KBM-7 (cell line): ENCODE measurements around the gene DMAC1.

Source experiments
- DNase-seq: peaks from one replicate; pipeline ENCODE4 v3.0.0-alpha.2; 2015
- in situ Hi-C: fragments of 300-500 bp; cut with MboI; formaldehyde crosslinking; loops from 2 replicates; pipeline ENCODE4 v1.14.3; 2020; ENCODE audit warnings: low sequenced_read_pairs, low pct_unique_long_range_greater_than_20kb, mixed read lengths

DMAC1 gene, protein sequence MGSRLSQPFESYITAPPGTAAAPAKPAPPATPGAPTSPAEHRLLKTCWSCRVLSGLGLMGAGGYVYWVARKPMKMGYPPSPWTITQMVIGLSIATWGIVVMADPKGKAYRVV

DNA sequence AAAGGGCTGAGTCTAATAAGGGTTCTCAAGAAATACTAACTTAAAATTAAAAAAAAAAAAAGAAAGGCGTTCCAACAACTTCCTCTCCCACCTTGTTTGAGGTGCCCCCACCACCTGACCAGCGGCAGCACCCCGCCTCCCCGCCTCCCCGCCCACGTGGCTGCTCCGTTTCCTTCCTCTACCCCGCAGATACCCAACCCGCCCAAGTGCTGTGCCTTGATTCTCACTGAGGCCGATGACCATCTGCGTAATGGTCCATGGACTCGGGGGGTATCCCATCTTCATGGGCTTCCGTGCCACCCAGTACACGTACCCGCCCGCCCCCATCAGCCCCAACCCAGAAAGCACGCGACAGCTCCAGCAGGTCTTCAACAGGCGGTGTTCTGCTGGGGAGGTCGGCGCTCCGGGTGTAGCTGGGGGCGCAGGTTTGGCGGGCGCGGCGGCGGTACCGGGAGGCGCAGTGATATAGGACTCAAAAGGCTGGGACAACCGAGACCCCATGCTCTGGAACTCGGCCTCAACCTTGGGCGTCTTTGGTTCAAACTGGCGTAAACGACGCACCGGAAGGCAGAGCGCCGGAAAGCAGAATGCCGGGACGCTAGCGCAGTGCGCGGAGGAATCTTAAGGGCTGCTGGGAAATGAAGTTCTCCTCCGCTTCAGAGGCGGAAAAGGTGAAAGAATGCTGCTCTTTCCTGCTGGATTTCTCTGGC lies at the start of gene DMAC1:
DMAC1 (minus strand) TSS at position 545 of the 710 bp plus-strand sequence; CDS start at position 501, 44 bp downstream.
- in situ Hi-C loops = no loop called here

GRCh38 chr9:7849362-7849761 lies 49.8 kb upstream of the DMAC1 start:
- in situ Hi-C loops = no loop called here
- DNase-seq = no peak

More for the DNA sequence above, at the start of gene DMAC1:
- DNase-seq = peak; percentile 86

GRCh38 chr9:7848498-7848897 lies 48.9 kb upstream of the DMAC1 start:
- in situ Hi-C loops = no loop called here
- DNase-seq = no peak

DNA sequence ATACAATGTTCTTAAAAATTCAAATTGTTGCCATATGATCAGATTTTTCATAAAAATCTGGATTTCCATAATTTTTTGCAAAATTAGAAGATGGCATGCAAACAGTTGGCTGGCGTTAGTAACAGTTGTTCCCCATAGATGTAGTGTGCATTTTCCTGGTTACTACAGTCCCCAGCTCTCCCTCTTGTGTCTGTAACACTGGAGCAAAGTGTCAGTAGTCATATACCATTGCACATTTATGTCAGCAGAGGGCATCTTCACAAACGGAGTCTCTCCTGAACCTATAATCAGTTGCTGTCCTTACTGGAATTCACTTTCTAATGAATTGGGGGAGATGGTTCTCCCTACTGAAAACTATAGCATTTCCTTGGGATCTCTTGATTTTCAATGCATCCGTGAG lies 44.7 kb upstream of the DMAC1 start:
- DNase-seq = peak; percentile 32
- in situ Hi-C loops = no loop called here

DNA sequence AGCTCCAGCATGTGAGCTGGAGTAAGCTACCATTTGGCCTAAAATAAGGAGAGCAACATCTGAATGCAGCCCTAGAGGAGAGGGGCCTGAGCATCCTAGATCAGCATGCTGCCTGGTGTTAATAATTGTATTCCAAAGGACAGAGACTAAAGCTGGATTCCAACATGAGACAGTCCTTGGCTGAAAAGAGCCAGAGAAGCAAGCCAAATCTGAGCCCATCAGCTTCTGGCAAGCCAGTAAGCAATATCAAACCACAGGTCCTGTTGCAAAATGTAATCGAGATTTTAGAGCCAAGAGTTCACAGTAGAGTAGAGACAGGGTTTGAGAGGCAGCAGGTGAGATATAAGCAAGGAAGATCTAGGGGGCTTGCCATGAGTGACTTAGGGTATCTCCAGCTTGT lies 42.3 kb upstream of the DMAC1 start:
- no peak for DNase-seq
- in situ Hi-C loops = no loop called here

- no peak for DNase-seq
- in situ Hi-C loops = no loop called here
Observed at GRCh38 chr9:7834531-7834930, 35.0 kb upstream of the DMAC1 start.

DNA sequence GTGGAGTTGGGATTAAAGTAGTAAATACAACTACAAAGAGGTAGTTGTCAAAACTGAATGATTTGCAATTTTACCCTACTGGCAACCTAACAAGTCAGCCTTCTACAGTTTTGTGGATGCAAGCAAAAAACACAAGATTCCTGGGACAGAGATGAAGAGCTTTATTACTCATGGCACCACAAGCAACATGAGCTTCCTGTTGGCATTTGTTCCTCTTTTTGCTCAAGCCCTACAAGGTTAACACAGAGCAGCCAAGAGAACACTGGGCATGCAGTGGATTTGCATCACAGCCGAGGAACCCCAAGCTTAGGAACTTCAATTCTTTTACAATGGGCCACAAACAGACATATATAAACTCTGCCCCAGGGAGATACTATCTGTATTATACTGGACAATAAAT lies 28.8 kb upstream of the DMAC1 start:
- in situ Hi-C loops = no loop called here
- DNase-seq = peak; percentile 5

- in situ Hi-C loops = no loop called here
- no peak for DNase-seq
Observed at GRCh38 chr9:7827792-7828191, 28.2 kb upstream of the DMAC1 start.

- DNase-seq = no peak
- in situ Hi-C loops = no loop called here
Observed at GRCh38 chr9:7827056-7827455, 27.5 kb upstream of the DMAC1 start.

GRCh38 chr9:7823651-7824050 lies 24.1 kb upstream of the DMAC1 start:
- DNase-seq = no peak
- in situ Hi-C loops = no loop called here

DNA sequence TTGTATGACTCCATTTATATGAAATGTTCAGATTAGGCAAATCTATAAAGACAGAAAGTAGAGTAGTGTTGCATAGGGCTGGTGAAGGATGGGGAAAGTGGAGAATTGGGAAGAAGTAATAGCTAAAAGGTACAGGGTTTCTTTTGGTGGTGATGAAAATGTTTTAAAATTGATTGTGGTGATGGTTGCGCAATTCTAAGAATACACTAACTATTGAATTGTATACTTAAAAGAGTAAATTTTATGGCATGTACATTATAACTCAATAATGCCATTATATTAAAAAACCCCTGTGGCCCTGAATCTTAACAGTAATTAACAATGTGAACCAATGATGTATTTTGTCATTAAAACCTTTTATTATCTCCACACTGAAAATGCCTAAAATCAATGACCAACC lies 20.4 kb upstream of the DMAC1 start:
- in situ Hi-C loops = no loop called here
- no peak for DNase-seq

GRCh38 chr9:7816021-7816420 lies 16.4 kb upstream of the DMAC1 start:
- in situ Hi-C loops = no loop called here
- DNase-seq = no peak

DNA sequence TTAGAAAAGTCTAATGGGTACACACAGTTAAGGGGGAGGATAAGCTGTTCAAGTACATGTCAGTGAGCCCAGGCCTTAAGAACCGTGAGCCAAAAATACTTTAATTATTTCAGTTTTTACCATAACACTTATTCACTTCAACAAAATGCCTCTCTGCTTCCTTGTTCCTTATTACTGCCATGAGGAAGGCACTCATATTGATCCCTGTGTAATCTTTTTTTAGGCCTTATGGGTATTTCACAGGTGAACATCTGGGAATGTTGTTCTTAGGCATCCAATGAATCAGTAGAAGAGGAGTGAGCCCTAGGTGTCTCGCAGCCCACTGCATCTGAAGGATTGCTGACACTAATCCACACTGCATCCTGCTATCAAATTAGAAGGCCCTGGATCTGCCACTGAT lies 13.5 kb upstream of the DMAC1 start:
- DNase-seq = no peak
- in situ Hi-C loops = no loop called here

DNA sequence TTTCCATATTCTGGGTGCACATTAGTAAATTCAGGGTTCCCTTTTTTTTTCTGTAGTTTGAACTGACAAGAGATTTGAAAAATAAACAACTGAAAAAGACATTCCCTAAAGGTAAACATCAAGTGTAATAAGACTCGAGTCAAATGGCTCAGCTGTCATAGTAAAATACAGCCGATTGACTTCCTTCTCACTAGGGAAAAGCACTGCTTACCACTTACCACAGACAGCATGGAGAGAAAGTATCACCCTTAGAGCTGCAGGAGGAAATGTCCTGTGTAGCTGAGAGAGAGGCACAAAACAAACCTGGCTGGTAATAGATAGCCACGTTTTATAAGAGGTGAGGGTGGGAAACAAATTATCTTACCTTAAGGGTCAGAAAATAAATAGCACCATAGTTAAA lies 12.1 kb upstream of the DMAC1 start:
- no peak for DNase-seq
- in situ Hi-C loops = no loop called here

DNA sequence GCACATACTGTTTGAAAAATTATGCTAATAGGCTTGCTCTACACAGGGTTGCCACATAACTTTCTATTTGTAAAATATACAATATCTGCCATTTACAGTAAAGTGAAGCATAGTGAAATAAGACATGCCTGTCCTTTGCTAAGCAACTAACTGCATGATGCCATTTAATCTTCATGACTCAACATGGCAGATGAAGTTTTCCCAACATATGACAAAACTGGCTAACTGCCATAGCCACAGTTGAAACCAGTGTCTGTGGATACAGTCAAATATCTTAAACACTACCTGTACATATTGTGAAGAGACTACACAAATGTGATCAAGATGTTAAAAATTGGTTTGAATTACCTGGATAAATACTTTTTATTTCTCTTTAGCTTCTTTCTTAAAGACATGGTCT lies 3.1 kb upstream of the DMAC1 start:
- in situ Hi-C loops = no loop called here
- DNase-seq = no peak

DNA sequence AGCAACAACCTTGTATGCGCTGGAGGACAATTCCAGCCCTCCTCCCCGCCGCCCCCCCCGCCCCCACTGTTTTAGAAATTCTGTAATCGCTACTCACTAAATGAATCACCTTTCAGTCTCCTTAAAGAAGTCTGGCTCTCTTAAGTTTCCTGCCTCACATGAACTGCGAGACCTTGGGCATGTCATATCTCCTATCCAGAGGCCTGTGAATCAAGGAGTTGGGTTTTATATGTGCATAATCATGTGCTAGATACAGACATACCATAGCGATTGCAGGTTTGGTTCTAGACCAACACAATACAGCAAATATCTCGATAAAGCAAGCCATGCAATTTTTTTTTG lies 337 bp upstream of the DMAC1 start:
- in situ Hi-C loops = no loop called here
- DNase-seq = no peak

- no peak for DNase-seq
- in situ Hi-C loops = no loop called here
Observed at GRCh38 chr9:7794196-7794595, 5.4 kb downstream of the DMAC1 start.

GRCh38 chr9:7791394-7791793 lies 8.2 kb downstream of the DMAC1 start:
- DNase-seq = no peak
- in situ Hi-C loops = no loop called here

DNA sequence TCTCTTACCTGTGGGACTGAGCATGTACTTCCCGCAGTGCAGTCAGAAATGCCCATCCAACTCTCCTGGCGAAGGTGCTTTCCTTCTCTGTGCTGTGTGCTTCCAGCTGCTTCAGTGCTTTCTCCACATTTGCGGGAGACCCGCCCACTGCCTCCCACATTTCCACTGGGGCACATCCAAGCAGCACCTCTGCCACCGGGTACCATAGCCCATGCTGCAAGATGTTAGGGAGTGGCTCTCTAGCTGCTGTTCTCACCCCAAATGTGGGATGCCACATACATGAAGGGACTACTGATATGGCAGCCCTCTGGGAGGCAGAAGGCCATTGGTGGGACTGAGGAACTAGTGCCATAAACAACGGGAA lies 8.8 kb downstream of the DMAC1 start:
- no peak for DNase-seq
- in situ Hi-C loops = no loop called here

GRCh38 chr9:7790022-7790818 lies 9.4 kb downstream of the DMAC1 start:
- no peak for DNase-seq
- in situ Hi-C loops = no loop called here

DNA sequence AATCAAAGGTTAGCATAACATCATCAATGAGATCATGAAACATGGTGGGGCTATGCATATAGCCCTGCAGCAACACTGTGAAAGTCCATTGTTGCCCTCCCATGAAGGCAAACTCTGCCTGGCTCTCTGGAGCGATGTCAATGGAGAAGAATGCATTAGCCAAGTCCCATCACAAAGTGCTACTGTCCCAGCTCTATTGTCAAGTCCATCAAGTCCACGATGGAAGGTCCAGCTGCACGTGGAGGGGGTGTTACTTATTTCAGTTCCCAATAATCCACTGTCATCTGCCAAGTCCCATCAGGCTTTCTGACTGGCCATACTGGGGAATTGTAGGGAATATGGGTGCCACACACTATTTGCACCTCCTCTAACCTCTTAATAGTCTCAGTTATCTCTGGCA lies 10.8 kb downstream of the DMAC1 start:
- in situ Hi-C loops = no loop called here

More for the DNA sequence above, 10.8 kb downstream of the DMAC1 start:
- no peak for DNase-seq
